CD14-positive monocyte (primary cell): ENCODE data around the gene DOCK4. TPM values are rescaled to one million over a fixed set of nuclear protein-coding genes. Genes with fewer than 3 reads are reported as not detected.

ENCODE experiments used
- DNase-seq, 3 donors: peaks; one replicate each; pipeline ENCODE4 v3.0.0-alpha.2; 2011 to 2022
- H2AFZ ChIP-seq: 2 replicates; pipeline ENCODE4 v1.6.0; 2012; ENCODE audit warnings: mild to moderate bottlenecking, low read depth, low read length, inconsistent platforms; ENCODE audit not compliant: insufficient read depth, poor library complexity, severe bottlenecking
- H3K27ac ChIP-seq, 2 donors: 1 replicate in 1 of 2; 2 replicates in 1 of 2; pipeline ENCODE4 v1.5.1; 2012 to 2013; ENCODE audit warnings: low read length in 2 of 2, control low read depth in 1 of 2, inconsistent platforms in 1 of 2, low read depth in 1 of 2, mild to moderate bottlenecking in 1 of 2
- H3K27me3 ChIP-seq, 2 donors: one replicate each; pipeline versions ENCODE4 v1.6.0 to v1.6.1; 2011 to 2013; ENCODE audit warnings: low read length in 2 of 2; ENCODE audit not compliant: control insufficient read depth in 2 of 2, insufficient read depth in 2 of 2
- H3K36me3 ChIP-seq, 2 donors: replicated peaks in 1 of 2; 1 replicate in 1 of 2; 2 replicates in 1 of 2; pipeline versions ENCODE4 v1.5.1 to v1.6.1; 2012 to 2013; ENCODE audit warnings: low read length in 2 of 2, control low read depth in 1 of 2, inconsistent platforms in 1 of 2, mild to moderate bottlenecking in 1 of 2; ENCODE audit not compliant: insufficient read depth in 2 of 2, control insufficient read depth in 1 of 2
- H3K4me1 ChIP-seq, 2 donors: 1 replicate in 1 of 2; 2 replicates in 1 of 2; pipeline versions ENCODE4 v1.5.1 to v1.6.1; 2012 to 2013; ENCODE audit warnings: low read length in 2 of 2, control low read depth in 1 of 2, inconsistent platforms in 1 of 2, mild to moderate bottlenecking in 1 of 2, moderate library complexity in 1 of 2; ENCODE audit not compliant: insufficient read depth in 2 of 2, control insufficient read depth in 1 of 2
- H3K4me2 ChIP-seq: replicated peaks from 2 replicates; pipeline ENCODE3; 2012; ENCODE audit warnings: low read length, moderate library complexity, mild to moderate bottlenecking; ENCODE audit not compliant: poor library complexity, severe bottlenecking; ENCODE audit errors: extremely low read depth
- H3K4me3 ChIP-seq, 3 experiments: fragments of 200-600 bp in 1 of 3; sonication (generic) in 1 of 3; replicated peaks in 1 of 3; 1 replicate in 2 of 3; 2 replicates in 1 of 3; pipeline ENCODE4 v1.5.1; 2011 to 2013; ENCODE audit warnings: low read length in 3 of 3, mild to moderate bottlenecking in 3 of 3, control low read depth in 2 of 3, low read depth in 2 of 3, inconsistent platforms in 1 of 3, moderate library complexity in 1 of 3
- H3K79me2 ChIP-seq: 2 replicates; pipeline ENCODE4 v1.6.0; 2012; ENCODE audit warnings: mild to moderate bottlenecking, control low read depth, inconsistent platforms, low read length, moderate library complexity; ENCODE audit not compliant: insufficient read depth
- H3K9ac ChIP-seq: 2 replicates; pipeline ENCODE4 v1.6.0; 2017; ENCODE audit warnings: low read length, mild to moderate bottlenecking; ENCODE audit not compliant: insufficient read depth, poor library complexity, severe bottlenecking
- H3K9me3 ChIP-seq, 2 donors: replicated peaks in 1 of 2; 1 replicate in 1 of 2; 2 replicates in 1 of 2; pipeline versions ENCODE4 v1.5.1 to v1.6.1; 2012 to 2013; ENCODE audit warnings: low read length in 2 of 2, control low read depth in 1 of 2; ENCODE audit not compliant: control insufficient read depth in 1 of 2, insufficient read depth in 1 of 2
- H4K20me1 ChIP-seq: 2 replicates; pipeline ENCODE4 v1.6.0; 2012; ENCODE audit warnings: mild to moderate bottlenecking, low read length, control low read depth, moderate library complexity; ENCODE audit not compliant: insufficient read depth
- H3K27ac Mint-ChIP-seq, 7 donors: one replicate each; pipeline ENCODE4 v1.8.0; 2020; ENCODE audit warnings: mild to moderate bottlenecking in 7 of 7, mixed read lengths in 7 of 7, moderate library complexity in 6 of 7, inconsistent platforms in 2 of 7
- H3K27me3 Mint-ChIP-seq, 3 donors: one replicate each; pipeline ENCODE4 v1.8.0; 2021 to 2022; ENCODE audit warnings: low read depth in 3 of 3, mild to moderate bottlenecking in 3 of 3, mixed read lengths in 3 of 3, moderate library complexity in 3 of 3, inconsistent platforms in 1 of 3
- H3K36me3 Mint-ChIP-seq, 2 donors: one replicate each; pipeline ENCODE4 v1.8.0; 2020; ENCODE audit warnings: mixed read lengths in 2 of 2, inconsistent platforms in 1 of 2, mild to moderate bottlenecking in 1 of 2
- H3K4me1 Mint-ChIP-seq: one replicate; pipeline ENCODE4 v1.8.0; 2020; ENCODE audit warnings: mild to moderate bottlenecking, mixed read lengths
- H3K4me3 Mint-ChIP-seq, 2 donors: one replicate each; pipeline ENCODE4 v1.8.0; 2020; ENCODE audit warnings: mild to moderate bottlenecking in 2 of 2, mixed read lengths in 2 of 2, moderate library complexity in 1 of 2
- H3K9me3 Mint-ChIP-seq, 7 donors: one replicate each; pipeline ENCODE4 v1.8.0; 2020 to 2022; ENCODE audit warnings: mixed read lengths in 7 of 7, mild to moderate bottlenecking in 6 of 7, moderate library complexity in 6 of 7, inconsistent platforms in 2 of 7
- CTCF ChIP-seq: fragments of 200-600 bp; IDR thresholded peaks from one replicate; pipeline ENCODE4 v1.8.0; 2022; ENCODE audit warnings: antibody characterized with exemption, mild to moderate bottlenecking
- WGBS: methylation state at CpG from one replicate; pipeline ENCODE4 v1.1.5; 2013; ENCODE audit warnings: missing lambda C conversion rate; ENCODE audit not compliant: insufficient coverage; 5-methylcytosine and 5-hydroxymethylcytosine counted together
- intact Hi-C, 2 donors: fragments of 100-400 bp; cut with micrococcal nuclease; formaldehyde crosslinking; loops; one replicate each; pipeline versions ENCODE4 v1.15.0 to v1.15.1; 2023
- polyA plus RNA-seq, 3 donors: library from polyadenylated mRNA; depleted of rRNA in 1 of 3; unstranded in 2 of 3; stranded (reverse) in 1 of 3; fragments of 300-500 nt in 2 of 3; fragments of >200 nt in 1 of 3; fragmentation: Illumina TruSeq in 2 of 3; gene quantifications; 1 replicate in 2 of 3; 2 replicates in 1 of 3; pipeline ENCODE4 v1.2.3, GENCODE V29; 2012 to 2021

The DOCK4 gene
- polyA plus RNA-seq, 3 donors, result 1.3 to 5.0 (median 2.7) TPM

GRCh38 chr7:112199035-112199655 is 7.1 kb downstream of the DOCK4 start:
- no CpG with 5 or more reads among the region's 2 CpGs for WGBS
- intact Hi-C loops, result no loop called here

GRCh38 chr7:112197322-112197721 is 8.9 kb downstream of the DOCK4 start:
- Histone ChIP-seq H3K27ac (no peak overlapping the region), H3K4me1 (peaks cover 0 to 4% of the 10 kb centered on the region in 2 donors), H3K4me2 (no peak overlapping the region), H3K9ac (no peak overlapping the region), H4K20me1 (no peaks in the 10 kb centered on the region), H3K27me3 (peaks cover 4% of the 10 kb centered on the region in 2 donors), H3K9me3 (no peaks in the 10 kb centered on the region), H3K79me2 (no peaks in the 10 kb centered on the region), H3K4me3 (no peak overlapping the region), H2AFZ (no peak overlapping the region), H3K36me3 (no peaks in the 10 kb centered on the region)
- no peaks in the 10 kb centered on the region for H3K36me3 Mint-ChIP-seq
- H3K4me1 Mint-ChIP-seq, result peaks cover 7% of the 10 kb centered on the region
- WGBS, result no CpG with 5 or more reads among the region's 6 CpGs
- DNase-seq, result no peak
- H3K27ac Mint-ChIP-seq, result no peak overlapping the region
- TF ChIP-seq CTCF, result no peak
- peaks cover 0 to 9% (median 3%) of the 10 kb centered on the region in 7 donors for H3K9me3 Mint-ChIP-seq
- intact Hi-C loops, result no loop called here
- H3K4me3 Mint-ChIP-seq, result no peak overlapping the region
- H3K27me3 Mint-ChIP-seq, result peaks cover 2 to 12% (median 7%) of the 10 kb centered on the region in 3 donors

More at GRCh38 chr7:112199035-112199655, 7.1 kb downstream of the DOCK4 start:
- peaks cover 2 to 7% of the 10 kb centered on the region in 2 donors for H3K4me1 ChIP-seq
- H3K36me3 ChIP-seq, result no peaks in the 10 kb centered on the region
- peaks cover 12 to 18% (median 15%) of the 10 kb centered on the region in 3 donors for H3K27me3 Mint-ChIP-seq
- H3K27ac Mint-ChIP-seq, result no peak overlapping the region
- peaks cover 7% of the 10 kb centered on the region for H4K20me1 ChIP-seq
- peaks cover 0 to 3% of the 10 kb centered on the region in 2 donors for H3K36me3 Mint-ChIP-seq
- H3K79me2 ChIP-seq, result no peaks in the 10 kb centered on the region
- no peak overlapping the region for H3K27ac ChIP-seq
- H3K27me3 ChIP-seq, result peaks cover 15 to 21% of the 10 kb centered on the region in 2 donors
- no peak overlapping the region for H3K4me2 ChIP-seq
- no peak overlapping the region for H3K4me3 ChIP-seq
- no peaks in the 10 kb centered on the region for H3K9me3 ChIP-seq
- no peak overlapping the region for H3K9ac ChIP-seq
- peak in 2 of 3 donors; percentile 51 to 53 for DNase-seq
- no peak overlapping the region for H3K4me3 Mint-ChIP-seq
- H3K9me3 Mint-ChIP-seq, result peaks cover 0 to 8% (median 0%) of the 10 kb centered on the region in 7 donors
- TF ChIP-seq CTCF, result no peak
- peaks cover 16% of the 10 kb centered on the region for H3K4me1 Mint-ChIP-seq
- no peak overlapping the region for H2AFZ ChIP-seq
